NT2/D1 (cell line): ENCODE measurements around the gene MMP20.

Experiments used
- YY1 ChIP-seq: IDR thresholded peaks from 2 replicates; pipeline ENCODE4 v1.6.1; 2011; ENCODE audit not compliant: insufficient read length, insufficient read depth
- ZNF274 ChIP-seq: IDR thresholded peaks from 2 replicates; pipeline ENCODE4 v1.6.1; 2011; ENCODE audit warnings: mild to moderate bottlenecking, low read depth, low read length

- no peak for TF ChIP-seq YY1
- no peak for TF ChIP-seq ZNF274
These were observed 28.7 kb upstream of the MMP20 start for GRCh38 chr11:102653744-102654291.
